ENCODE measurements around the gene GTSE1. TPM values are rescaled to one million over a fixed set of nuclear protein-coding genes. Genes with fewer than 3 reads are reported as not detected.
A peak's percentile ranks its signal among the peaks of the same experiment; 100 is the strongest.

GTSE1 gene
- total and polyA plus RNA-seq, 2 of the 13 experiments (the other 11 are each of a cell fraction or from before 2014, with no cell fraction given) = 10.7 to 13.5 TPM

- Histone ChIP-seq H3K27ac (ENCODE audit: extremely low read length, insufficient read depth, low read length) (no peak overlapping the region), H2AFZ (ENCODE audit: low read length) (no peak overlapping the region), H3K27me3 (ENCODE audit: control insufficient read depth in 1 of 2, insufficient read depth in 2 of 2, low read length in 2 of 2) (no peaks in the 10 kb centered on the region), H3K9me3 (ENCODE audit: low read length) (no peaks in the 10 kb centered on the region), H3K4me1 (ENCODE audit: insufficient read depth, low read length) (peaks cover 16% of the 10 kb centered on the region), H3K36me3 (replicated peaks in 1 of 2; ENCODE audit: control insufficient read depth in 1 of 2, insufficient read depth in 2 of 2, low read length in 2 of 2) (peaks cover 13 to 38% of the 10 kb centered on the region in 2 experiments; a peak in 4 of 5 replicates), H4K20me1 (ENCODE audit: insufficient read depth, low read length) (no peaks in the 10 kb centered on the region), H3K9ac (ENCODE audit: insufficient read depth, low read depth, low read length) (no peak overlapping the region), H3K4me3 (replicated peaks in 1 of 3; ENCODE audit: insufficient read depth in 1 of 3, low read depth in 2 of 3, low read length in 3 of 3) (no peak overlapping the region), H3K79me2 (ENCODE audit: insufficient read depth, low read length) (no peaks in the 10 kb centered on the region), H3K4me2 (ENCODE audit: low read depth, low read length) (no peak overlapping the region)
- WGBS (ENCODE audit: low lambda C conversion rate) = 87% methylated on average over 10 of the region's 19 CpGs
- BruUV-seq (replicated peaks) = no TSS peak
- CTCF ChIA-PET (ENCODE audit: low intra/inter-chr PET ratio, low total read pairs) = no interaction called here
- no peak for ATAC-seq
- POLR2A ChIA-PET = no interaction called here
- no peak for DNase-seq (ENCODE audit: low spot score)
- intact Hi-C loops (cut with micrococcal nuclease; ENCODE audit: unreplicated experiment) = loop anchor here (5.0 kb wide), 1 partner anchor 189 kb away; no protein-coding TSS in a partner anchor
- no peak for FAIRE-seq
- TF ChIP-seq REPIN1 (CRISPR knock-in tag; IDR thresholded peaks at IDR 0.05; ENCODE audit: borderline replicate concordance, low read depth) = no peak
- 0 out of 2 replicates have a peak, but pooled peaks have one; percentile 3 for TF ChIP-seq AKAP8 (CRISPR knock-in tag; IDR thresholded peaks at IDR 0.05)
- TF ChIP-seq, protein P1, sequence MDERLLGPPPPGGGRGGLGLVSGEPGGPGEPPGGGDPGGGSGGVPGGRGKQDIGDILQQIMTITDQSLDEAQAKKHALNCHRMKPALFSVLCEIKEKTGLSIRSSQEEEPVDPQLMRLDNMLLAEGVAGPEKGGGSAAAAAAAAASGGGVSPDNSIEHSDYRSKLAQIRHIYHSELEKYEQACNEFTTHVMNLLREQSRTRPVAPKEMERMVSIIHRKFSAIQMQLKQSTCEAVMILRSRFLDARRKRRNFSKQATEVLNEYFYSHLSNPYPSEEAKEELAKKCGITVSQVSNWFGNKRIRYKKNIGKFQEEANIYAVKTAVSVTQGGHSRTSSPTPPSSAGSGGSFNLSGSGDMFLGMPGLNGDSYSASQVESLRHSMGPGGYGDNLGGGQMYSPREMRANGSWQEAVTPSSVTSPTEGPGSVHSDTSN (CRISPR knock-in tag; IDR thresholded peaks at IDR 0.05) = no peak
- TF ChIP-seq NFATC3 (CRISPR knock-in tag; IDR thresholded peaks at IDR 0.05) = no peak
- TF ChIP-seq ZNF430 (CRISPR knock-in tag; IDR thresholded peaks at IDR 0.05) = no peak
- no peak for TF ChIP-seq TMF1 (CRISPR knock-in tag; IDR thresholded peaks at IDR 0.05; ENCODE audit: low read depth)
- TF ChIP-seq ZNF629 (CRISPR knock-in tag; conservative IDR thresholded peaks at IDR 0.05) = no peak
- peak; percentile 49 for TF ChIP-seq AGO2 (optimal IDR thresholded peaks at IDR 0.05; ENCODE audit: low read depth, low read length)
- 0 out of 2 replicates have a peak, but pooled peaks have one; percentile 29 for TF ChIP-seq HNRNPL (IDR thresholded peaks at IDR 0.05; ENCODE audit: low read depth, low read length)
- TF ChIP-seq KLF11 (CRISPR knock-in tag; IDR thresholded peaks at IDR 0.05) = no peak
- TF ChIP-seq, protein P2, sequence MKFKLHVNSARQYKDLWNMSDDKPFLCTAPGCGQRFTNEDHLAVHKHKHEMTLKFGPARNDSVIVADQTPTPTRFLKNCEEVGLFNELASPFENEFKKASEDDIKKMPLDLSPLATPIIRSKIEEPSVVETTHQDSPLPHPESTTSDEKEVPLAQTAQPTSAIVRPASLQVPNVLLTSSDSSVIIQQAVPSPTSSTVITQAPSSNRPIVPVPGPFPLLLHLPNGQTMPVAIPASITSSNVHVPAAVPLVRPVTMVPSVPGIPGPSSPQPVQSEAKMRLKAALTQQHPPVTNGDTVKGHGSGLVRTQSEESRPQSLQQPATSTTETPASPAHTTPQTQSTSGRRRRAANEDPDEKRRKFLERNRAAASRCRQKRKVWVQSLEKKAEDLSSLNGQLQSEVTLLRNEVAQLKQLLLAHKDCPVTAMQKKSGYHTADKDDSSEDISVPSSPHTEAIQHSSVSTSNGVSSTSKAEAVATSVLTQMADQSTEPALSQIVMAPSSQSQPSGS (CRISPR knock-in tag; IDR thresholded peaks at IDR 0.05) = no peak
- in situ Hi-C loops (cut with HindIII; ENCODE audit: extremely low pct_ligation_motif_present, low pct_unique_long_range_greater_than_20kb) = loop anchor here (5.0 kb wide), 1 partner anchor 34 kb away; no protein-coding TSS in a partner anchor
These were observed 61.2 kb downstream of the GTSE1 start for GRCh38 chr22:46357711-46358520.

Measured in HepG2 (cell line).